Cerebellar nuclear complex (tissue), 1 donor: ENCODE results near the gene SHE.
"Not testable (repeated sequence)": the region's sequence is repeated elsewhere in the genome, so short reads cannot be mapped to it uniquely, and the experiment has no call there.

Experiments used
- DNase-seq, 2 experiments: peaks; one replicate each; lab custom pipeline; 2025; lab: John Stamatoyannopoulos, UW

SHE gene

GRCh38 chr1:154514066-154514553 lies 11.9 kb upstream of the SHE start:
- no peak for DNase-seq

GRCh38 chr1:154512760-154513159 lies 10.5 kb upstream of the SHE start:
- DNase-seq: no peak

GRCh38 chr1:154503898-154504297 lies 1.7 kb upstream of the SHE start:
- no peak for DNase-seq

- DNase-seq: no peak
Observed at GRCh38 chr1:154502744-154503115, 518 bp upstream of the SHE start.

- no peak for DNase-seq
Observed at GRCh38 chr1:154501423-154502065, 668 bp downstream of the SHE start.

GRCh38 chr1:154500533-154500932 lies 1.7 kb downstream of the SHE start:
- no peak for DNase-seq

GRCh38 chr1:154499446-154499845 lies 2.8 kb downstream of the SHE start:
- DNase-seq: no peak

- DNase-seq: no peak
Observed at GRCh38 chr1:154497026-154497806, 5.0 kb downstream of the SHE start.

GRCh38 chr1:154496383-154496782 lies 5.8 kb downstream of the SHE start:
- no peak for DNase-seq

- DNase-seq: no peak
Observed at GRCh38 chr1:154495496-154496273, 6.5 kb downstream of the SHE start.

GRCh38 chr1:154493276-154493675 lies 8.9 kb downstream of the SHE start:
- no peak for DNase-seq

- DNase-seq: no peak
Observed at GRCh38 chr1:154492115-154492514, 10.1 kb downstream of the SHE start.

GRCh38 chr1:154490317-154490716 lies 11.9 kb downstream of the SHE start:
- DNase-seq: no peak

- DNase-seq: no peak
Observed at GRCh38 chr1:154489695-154490274, 12.4 kb downstream of the SHE start.

GRCh38 chr1:154488922-154489321 lies 13.3 kb downstream of the SHE start:
- DNase-seq: no peak

- DNase-seq: not testable (repeated sequence)
Observed at GRCh38 chr1:154486756-154487155, 15.5 kb downstream of the SHE start.

- no peak for DNase-seq
Observed at GRCh38 chr1:154485910-154486496, 16.2 kb downstream of the SHE start.

- no peak for DNase-seq
Observed at GRCh38 chr1:154485106-154485505, 17.1 kb downstream of the SHE start.

- no peak for DNase-seq
Observed at GRCh38 chr1:154483941-154484803, 18.0 kb downstream of the SHE start.

- no peak for DNase-seq
Observed at GRCh38 chr1:154481053-154481452, 21.2 kb downstream of the SHE start.
